Spinal cord (tissue), 10 donors: ENCODE data around the gene TMEM86B. TPM values are rescaled to one million over a fixed set of nuclear protein-coding genes. Genes with fewer than 3 reads are reported as not detected.
A peak's percentile ranks its signal among the peaks of the same experiment; 100 is the strongest.
"Not testable (repeated sequence)": the region's sequence is repeated elsewhere in the genome, so short reads cannot be mapped to it uniquely, and the experiment has no call there.

Experiments
- DNase-seq, 6 donors: peaks; one replicate each; pipeline versions ENCODE4 v3.0.0 to v3.0.0-alpha.2; 2013 to 2015; ENCODE audit warnings: low spot score in 6 of 6, low read depth in 4 of 6
- H3K27ac ChIP-seq: one replicate; pipeline ENCODE4 v1.5.1; 2013; ENCODE audit warnings: low read depth, low read length, control low read depth
- H3K27me3 ChIP-seq: one replicate; pipeline ENCODE4 v1.6.1; 2013; ENCODE audit warnings: low read length; ENCODE audit not compliant: control insufficient read depth, insufficient read depth
- H3K36me3 ChIP-seq: one replicate; pipeline ENCODE4 v1.6.1; 2013; ENCODE audit warnings: low read length; ENCODE audit not compliant: control insufficient read depth, insufficient read depth
- H3K4me1 ChIP-seq: one replicate; pipeline ENCODE4 v1.6.1; 2013; ENCODE audit warnings: low read length; ENCODE audit not compliant: control insufficient read depth, insufficient read depth
- H3K4me3 ChIP-seq: one replicate; pipeline ENCODE4 v1.5.1; 2013; ENCODE audit warnings: low read depth, low read length, control low read depth
- H3K9me3 ChIP-seq: one replicate; pipeline ENCODE4 v1.6.1; 2013; ENCODE audit warnings: low read length; ENCODE audit not compliant: control insufficient read depth, insufficient read depth
- WGBS: methylation state at CpG from one replicate; pipeline ENCODE4 v1.1.5; 2013; ENCODE audit warnings: missing lambda C conversion rate; ENCODE audit not compliant: insufficient coverage; 5-methylcytosine and 5-hydroxymethylcytosine counted together
- polyA plus RNA-seq, 2 donors: library from polyadenylated mRNA; unstranded; fragments of 120-200 nt; gene quantifications; one replicate each; pipeline ENCODE4 v1.2.1, GENCODE V29; 2013; ENCODE audit not compliant: insufficient read length in 2 of 2
- total RNA-seq, 2 donors: library from RNA; depleted of rRNA in 1 of 2; stranded (reverse); fragments of 120-200 nt in 1 of 2; fragments of >200 nt in 1 of 2; gene quantifications; one replicate each; pipeline versions ENCODE4 v1.2.3 to v1.2.4, GENCODE V29; 2013 to 2014
- donor health status: healthy.

TMEM86B gene
- total and polyA plus RNA-seq, 4 donors = 0.59 to 8.0 (median 4.2) TPM

DNA sequence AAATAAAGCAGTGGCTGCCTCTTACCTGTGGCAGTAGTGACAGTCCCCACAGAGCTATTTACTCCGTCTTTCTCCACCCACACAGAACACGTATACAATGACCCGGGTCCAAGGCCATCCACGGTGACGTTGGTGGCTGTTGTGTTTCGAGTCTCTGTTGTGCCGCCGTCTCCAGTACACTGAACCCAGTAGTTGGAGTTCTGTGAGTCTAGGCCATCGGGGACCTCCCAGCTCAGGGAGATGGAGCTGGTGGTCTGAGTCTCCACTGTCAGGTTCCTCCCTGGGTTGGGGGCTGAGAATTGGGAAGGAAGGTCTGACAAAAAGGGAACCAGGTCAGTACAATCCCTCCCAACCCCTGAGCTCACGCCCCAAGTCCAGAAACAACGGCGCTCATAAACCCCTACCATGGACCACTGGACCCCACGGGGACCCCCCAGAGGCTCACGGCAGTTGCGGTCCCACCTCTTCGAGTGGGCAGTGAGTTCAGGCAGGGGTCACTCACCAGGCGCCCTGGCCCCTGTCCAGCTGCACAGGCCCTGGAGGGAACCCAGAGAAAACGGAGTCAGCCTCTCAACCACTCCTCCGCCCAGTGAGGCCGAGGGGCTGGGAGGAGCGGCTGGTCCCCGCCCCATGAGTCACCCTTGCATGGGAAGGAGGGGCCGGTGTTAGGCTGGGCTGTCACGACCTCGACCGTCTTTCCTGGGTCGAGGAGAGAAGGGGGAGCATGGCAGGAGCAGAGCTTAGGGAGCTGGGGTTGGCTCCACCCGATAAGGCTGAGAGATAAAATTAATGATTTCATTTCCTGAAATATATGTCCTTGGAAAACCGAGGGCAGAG is 21.7 kb downstream of the TMEM86B start:
- no peak overlapping the region for H3K27ac ChIP-seq
- WGBS = 44% methylated on average over 19 of the region's 29 CpGs
- no peak overlapping the region for H3K4me3 ChIP-seq
- no peaks in the 10 kb centered on the region for H3K27me3 ChIP-seq
- H3K36me3 ChIP-seq = no peaks in the 10 kb centered on the region
- peaks cover 5% of the 10 kb centered on the region for H3K4me1 ChIP-seq
- no peaks in the 10 kb centered on the region for H3K9me3 ChIP-seq
- DNase-seq = peak in 1 of 6 donors; percentile 62

DNA sequence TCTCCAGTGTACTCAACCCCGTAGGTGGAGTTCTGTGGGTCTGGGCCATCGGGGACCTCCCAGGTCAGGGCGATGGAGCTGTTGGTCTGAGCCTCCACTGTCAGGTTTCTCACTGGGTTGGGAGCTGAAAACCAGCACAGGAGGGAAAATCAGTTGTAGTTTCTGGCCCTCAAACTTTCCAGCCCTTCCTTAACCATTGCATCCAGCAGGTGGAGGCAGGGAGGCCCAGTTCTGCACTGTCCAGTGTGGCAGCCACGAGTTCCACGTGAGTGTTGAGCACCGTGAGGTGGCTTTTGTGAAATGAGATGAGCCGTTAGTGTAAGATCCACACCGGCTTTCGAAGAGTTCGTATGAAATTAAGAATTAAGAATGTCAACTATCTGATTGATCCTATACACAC is 26.4 kb downstream of the TMEM86B start:
- not testable (repeated sequence) for H3K4me3 ChIP-seq, H3K36me3 ChIP-seq, H3K27ac ChIP-seq, H3K27me3 ChIP-seq, H3K9me3 ChIP-seq, H3K4me1 ChIP-seq
- 87% methylated on average over 3 of the region's 10 CpGs for WGBS
- DNase-seq = peak in 1 of 6 donors; percentile 10

- Histone ChIP-seq H3K27me3 (peaks cover 3% of the 10 kb centered on the region), H3K27ac (no peak overlapping the region), H3K4me1 (no peaks in the 10 kb centered on the region), H3K9me3 (no peaks in the 10 kb centered on the region), H3K36me3 (no peaks in the 10 kb centered on the region), H3K4me3 (no peak overlapping the region)
- WGBS = 60% methylated on average over 4 of the region's 5 CpGs
- DNase-seq = no peak
These were observed 28.9 kb downstream of the TMEM86B start for GRCh38 chr19:55199620-55200204.

GRCh38 chr19:55198651-55199050 is 29.9 kb downstream of the TMEM86B start:
- Histone ChIP-seq H3K4me3 (no peak overlapping the region), H3K27ac (no peak overlapping the region), H3K36me3 (no peaks in the 10 kb centered on the region), H3K4me1 (no peaks in the 10 kb centered on the region), H3K9me3 (no peaks in the 10 kb centered on the region), H3K27me3 (peaks cover 3% of the 10 kb centered on the region)
- no peak for DNase-seq
- 67% methylated on average over 5 of the region's 5 CpGs for WGBS

GRCh38 chr19:55197528-55197927 is 31.0 kb downstream of the TMEM86B start:
- DNase-seq = peak in 2 of 6 donors; percentile 27 to 64
- H3K36me3 ChIP-seq = no peaks in the 10 kb centered on the region
- WGBS = 50% methylated on average over 1 of the region's 4 CpGs
- no peak overlapping the region for H3K4me3 ChIP-seq
- H3K9me3 ChIP-seq = no peaks in the 10 kb centered on the region
- H3K27me3 ChIP-seq = peaks cover 3% of the 10 kb centered on the region
- H3K27ac ChIP-seq = no peak overlapping the region
- H3K4me1 ChIP-seq = no peaks in the 10 kb centered on the region

DNA sequence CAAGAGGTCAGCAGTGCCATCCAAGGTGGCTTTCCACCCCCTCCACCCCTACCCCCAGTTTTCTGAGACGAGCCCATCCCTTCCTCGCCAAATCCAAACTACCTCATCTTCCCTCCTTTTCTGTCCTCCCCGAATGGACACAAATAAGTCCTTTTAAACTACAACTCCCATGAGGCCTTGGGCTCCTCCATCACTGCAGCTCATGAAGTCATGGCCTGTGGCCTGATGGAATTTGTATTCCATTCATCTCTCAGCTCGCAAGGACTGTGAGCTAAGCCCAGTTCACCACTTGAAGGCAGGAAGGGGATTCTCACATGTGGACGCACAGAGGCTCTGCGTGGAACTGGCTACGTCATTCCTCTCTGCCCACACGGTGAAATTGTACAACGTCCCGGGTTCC is 31.8 kb downstream of the TMEM86B start:
- DNase-seq = peak in 1 of 6 donors; percentile 34
- Histone ChIP-seq H3K9me3 (no peaks in the 10 kb centered on the region), H3K27me3 (peaks cover 3% of the 10 kb centered on the region), H3K4me1 (no peaks in the 10 kb centered on the region), H3K27ac (no peak overlapping the region), H3K4me3 (no peak overlapping the region), H3K36me3 (no peaks in the 10 kb centered on the region)
- WGBS = 81% methylated on average over 10 of the region's 10 CpGs

DNA sequence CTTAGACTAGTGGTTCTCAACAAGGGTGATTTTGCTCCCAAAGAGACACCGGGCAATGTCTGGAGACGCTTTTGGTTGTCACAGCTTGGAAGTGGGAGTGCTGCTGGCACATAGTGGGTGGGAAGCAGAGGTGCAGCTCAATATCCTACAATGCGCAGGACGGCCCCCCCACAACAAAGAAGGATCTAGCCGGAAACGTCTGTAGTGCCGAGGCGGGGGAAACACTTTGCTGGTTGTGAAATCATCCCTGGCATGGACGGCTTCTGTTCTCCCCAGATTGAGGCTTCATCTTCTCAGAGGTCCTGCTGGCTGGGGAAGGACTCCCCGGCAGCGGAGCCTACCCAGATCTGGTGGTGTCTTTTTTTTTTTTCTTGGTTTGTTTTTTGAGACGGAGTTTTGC is 35.1 kb downstream of the TMEM86B start:
- H3K9me3 ChIP-seq = no peaks in the 10 kb centered on the region
- no peaks in the 10 kb centered on the region for H3K4me1 ChIP-seq
- no peaks in the 10 kb centered on the region for H3K36me3 ChIP-seq
- H3K27ac ChIP-seq = no peak overlapping the region
- 54% methylated on average over 6 of the region's 12 CpGs for WGBS
- DNase-seq = no peak
- H3K27me3 ChIP-seq = no peaks in the 10 kb centered on the region
- H3K4me3 ChIP-seq = no peak overlapping the region

- DNase-seq = no peak
- Histone ChIP-seq H3K4me3 (no peak overlapping the region), H3K4me1 (no peaks in the 10 kb centered on the region), H3K36me3 (no peaks in the 10 kb centered on the region), H3K27me3 (peaks cover 5% of the 10 kb centered on the region), H3K27ac (no peak overlapping the region), H3K9me3 (no peaks in the 10 kb centered on the region)
- 57% methylated on average over 13 of the region's 15 CpGs for WGBS
These were observed 39.1 kb downstream of the TMEM86B start for GRCh38 chr19:55189403-55189835.

GRCh38 chr19:55188625-55189024 is 39.9 kb downstream of the TMEM86B start:
- peaks cover 5% of the 10 kb centered on the region for H3K27me3 ChIP-seq
- H3K9me3 ChIP-seq = no peaks in the 10 kb centered on the region
- WGBS = 77% methylated on average over 8 of the region's 8 CpGs
- H3K4me1 ChIP-seq = no peaks in the 10 kb centered on the region
- no peaks in the 10 kb centered on the region for H3K36me3 ChIP-seq
- no peak for DNase-seq
- no peak overlapping the region for H3K4me3 ChIP-seq
- no peak overlapping the region for H3K27ac ChIP-seq

- no peak overlapping the region for H3K4me3 ChIP-seq
- no peak for DNase-seq
- no peaks in the 10 kb centered on the region for H3K36me3 ChIP-seq
- WGBS = 77% methylated on average over 12 of the region's 12 CpGs
- no peaks in the 10 kb centered on the region for H3K9me3 ChIP-seq
- no peaks in the 10 kb centered on the region for H3K4me1 ChIP-seq
- H3K27ac ChIP-seq = no peak overlapping the region
- peaks cover 5% of the 10 kb centered on the region for H3K27me3 ChIP-seq
These were observed 42.5 kb downstream of the TMEM86B start for GRCh38 chr19:55186080-55186479.
